Cardiac muscle cell (in vitro differentiated cells and primary cell): ENCODE results near the gene MET. TPM values are rescaled to one million over a fixed set of nuclear protein-coding genes. Genes with fewer than 3 reads are reported as not detected.

ENCODE experiments used
- DNase-seq, 2 donors: peaks; one replicate each; pipeline versions ENCODE4 v3.0.0 to v3.0.0-alpha.2; 2010 to 2017; ENCODE audit warnings: low read depth in 1 of 2, low spot score in 1 of 2
- H3K27ac ChIP-seq: fragments of 200-600 bp; sonication (generic); 2 replicates; pipeline ENCODE4 v1.5.1; 2016
- H3K27me3 ChIP-seq: fragments of 200-600 bp; sonication (generic); 2 replicates; pipeline ENCODE4 v1.6.0; 2016; ENCODE audit warnings: control low read depth
- H3K36me3 ChIP-seq: fragments of 200-600 bp; sonication (generic); 2 replicates; pipeline ENCODE4 v1.5.1; 2016; ENCODE audit warnings: control low read depth
- H3K4me1 ChIP-seq: fragments of 200-600 bp; sonication (generic); 2 replicates; pipeline ENCODE4 v1.8.1; 2017; ENCODE audit warnings: low read depth, mild to moderate bottlenecking, mixed run types
- H3K4me3 ChIP-seq: fragments of 200-600 bp; sonication (generic); 2 replicates; pipeline ENCODE4 v1.5.1; 2016; ENCODE audit warnings: mild to moderate bottlenecking
- H3K9me3 ChIP-seq: fragments of 200-600 bp; sonication (generic); 2 replicates; pipeline ENCODE4 v1.5.1; 2017; ENCODE audit warnings: low read depth, mild to moderate bottlenecking, control low read depth
- polyA plus RNA-seq: library from polyadenylated mRNA; unstranded; fragments of >200 nt; fragmentation: Nextera tagmentation; extraction: Ambion mirVana; gene quantifications from 2 replicates; pipeline ENCODE4 v1.2.1, GENCODE V29; 2016
- total RNA-seq: library from RNA; depleted of rRNA; stranded (reverse); fragments of >200 nt; gene quantifications from 2 replicates; pipeline ENCODE4 v1.2.3, GENCODE V29; 2016
- TF ChIP-seq, protein P1 (sequence below): IDR thresholded peaks from 2 replicates; pipeline ENCODE4 v1.5.1; 2012; ENCODE audit warnings: low read depth, mild to moderate bottlenecking, low read length

MET gene
- total RNA-seq (0.88 and 1.8 TPM in 2 replicates), polyA plus RNA-seq (1.9 and 2.6 TPM in 2 replicates)

DNA sequence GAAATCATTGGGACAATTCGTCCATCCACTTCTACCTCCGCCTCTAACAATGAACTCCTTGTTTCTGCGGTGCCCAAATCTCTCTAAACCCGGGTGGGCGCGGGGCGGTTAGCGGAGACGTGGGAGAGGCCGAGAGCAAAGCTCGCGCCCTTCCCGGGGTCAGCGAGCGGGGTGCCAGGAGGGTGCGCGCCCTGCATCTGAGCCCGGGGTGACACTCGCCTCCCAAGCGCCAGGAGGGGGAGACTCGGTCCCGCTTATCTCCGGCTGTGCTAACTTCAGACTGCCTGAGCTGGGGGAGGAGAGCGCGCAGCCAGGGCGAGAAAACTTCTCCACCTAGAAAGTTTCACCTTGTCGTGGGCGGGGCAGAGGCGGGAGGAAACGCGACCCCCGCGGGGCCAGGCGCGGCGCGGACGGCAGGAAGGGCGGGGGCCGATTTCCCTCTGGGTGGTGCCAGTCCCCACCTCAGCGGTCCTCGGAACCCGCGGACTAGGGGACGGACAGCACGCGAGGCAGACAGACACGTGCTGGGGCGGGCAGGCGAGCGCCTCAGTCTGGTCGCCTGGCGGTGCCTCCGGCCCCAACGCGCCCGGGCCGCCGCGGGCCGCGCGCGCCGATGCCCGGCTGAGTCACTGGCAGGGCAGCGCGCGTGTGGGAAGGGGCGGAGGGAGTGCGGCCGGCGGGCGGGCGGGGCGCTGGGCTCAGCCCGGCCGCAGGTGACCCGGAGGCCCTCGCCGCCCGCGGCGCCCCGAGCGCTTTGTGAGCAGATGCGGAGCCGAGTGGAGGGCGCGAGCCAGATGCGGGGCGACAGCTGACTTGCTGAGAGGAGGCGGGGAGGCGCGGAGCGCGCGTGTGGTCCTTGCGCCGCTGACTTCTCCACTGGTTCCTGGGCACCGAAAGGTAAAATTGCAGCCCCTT lies at the start of gene MET:
TSS of gene MET (plus strand) at position 516 of the 915 bp plus-strand sequence. CDS start 26,889 bp downstream, outside the sequence.
- peaks cover 63% of the 10 kb centered on the region for H3K27me3 ChIP-seq
- H3K4me1 ChIP-seq: no peaks in the 10 kb centered on the region
- H3K9me3 ChIP-seq: no peaks in the 10 kb centered on the region
- no peaks in the 10 kb centered on the region for H3K36me3 ChIP-seq
- no peak within 1 kb of the TSS for H3K27ac ChIP-seq
- H3K4me3 ChIP-seq: peak within 1 kb of the TSS; percentile 67
- DNase-seq: peak; percentile 73 to 80
- TF ChIP-seq, protein P1, sequence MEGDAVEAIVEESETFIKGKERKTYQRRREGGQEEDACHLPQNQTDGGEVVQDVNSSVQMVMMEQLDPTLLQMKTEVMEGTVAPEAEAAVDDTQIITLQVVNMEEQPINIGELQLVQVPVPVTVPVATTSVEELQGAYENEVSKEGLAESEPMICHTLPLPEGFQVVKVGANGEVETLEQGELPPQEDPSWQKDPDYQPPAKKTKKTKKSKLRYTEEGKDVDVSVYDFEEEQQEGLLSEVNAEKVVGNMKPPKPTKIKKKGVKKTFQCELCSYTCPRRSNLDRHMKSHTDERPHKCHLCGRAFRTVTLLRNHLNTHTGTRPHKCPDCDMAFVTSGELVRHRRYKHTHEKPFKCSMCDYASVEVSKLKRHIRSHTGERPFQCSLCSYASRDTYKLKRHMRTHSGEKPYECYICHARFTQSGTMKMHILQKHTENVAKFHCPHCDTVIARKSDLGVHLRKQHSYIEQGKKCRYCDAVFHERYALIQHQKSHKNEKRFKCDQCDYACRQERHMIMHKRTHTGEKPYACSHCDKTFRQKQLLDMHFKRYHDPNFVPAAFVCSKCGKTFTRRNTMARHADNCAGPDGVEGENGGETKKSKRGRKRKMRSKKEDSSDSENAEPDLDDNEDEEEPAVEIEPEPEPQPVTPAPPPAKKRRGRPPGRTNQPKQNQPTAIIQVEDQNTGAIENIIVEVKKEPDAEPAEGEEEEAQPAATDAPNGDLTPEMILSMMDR: peak; percentile 64

DNA sequence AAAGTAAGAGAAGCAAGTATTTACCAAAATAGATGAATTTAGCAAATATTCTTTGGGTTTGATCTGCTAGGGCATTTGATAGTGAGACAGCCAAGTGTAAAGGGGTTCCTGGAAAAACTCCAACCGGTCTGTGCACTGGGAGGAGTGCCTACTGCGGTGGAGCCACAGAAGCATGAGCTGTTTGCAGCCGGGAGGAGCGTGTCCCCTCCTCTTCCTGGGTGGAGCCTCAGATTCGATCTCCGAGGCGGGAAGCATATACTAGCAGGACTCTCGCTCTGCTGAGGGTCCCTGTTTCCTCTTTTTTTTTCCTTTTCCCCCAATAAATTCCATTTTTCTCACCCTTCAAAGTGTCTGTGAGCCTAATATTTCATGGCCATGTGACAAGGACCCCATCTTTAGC lies 45.1 kb upstream of the MET start:
- Histone ChIP-seq H3K4me1 (no peaks in the 10 kb centered on the region), H3K9me3 (no peaks in the 10 kb centered on the region), H3K27me3 (no peaks in the 10 kb centered on the region), H3K27ac (no peak overlapping the region), H3K36me3 (no peaks in the 10 kb centered on the region), H3K4me3 (no peak overlapping the region)
- TF ChIP-seq, protein P1: no peak
- no peak for DNase-seq

DNA sequence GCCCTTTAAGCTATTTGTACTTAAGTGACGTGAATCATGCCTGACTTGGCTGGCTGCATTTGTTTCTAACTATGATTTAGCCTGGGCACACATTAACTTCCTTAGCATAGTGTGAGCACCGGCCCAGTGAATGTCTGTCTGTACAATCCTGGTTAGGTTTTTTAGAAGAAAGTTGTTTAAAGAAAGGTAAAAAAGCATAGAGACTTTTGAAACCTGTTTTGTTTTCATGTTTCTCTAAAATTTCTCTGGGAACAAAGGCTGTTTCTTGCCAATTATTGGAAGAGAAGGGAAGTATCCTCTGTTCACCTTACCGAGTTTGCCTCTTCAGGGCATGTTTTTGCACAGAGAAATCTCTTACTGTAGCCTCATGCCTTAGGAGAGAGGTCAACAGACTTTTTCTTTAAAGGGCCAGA lies 42.9 kb upstream of the MET start:
- Histone ChIP-seq H3K9me3 (no peaks in the 10 kb centered on the region), H3K4me3 (no peak overlapping the region), H3K4me1 (no peaks in the 10 kb centered on the region), H3K27ac (no peak overlapping the region), H3K27me3 (no peaks in the 10 kb centered on the region), H3K36me3 (no peaks in the 10 kb centered on the region)
- no peak for DNase-seq
- TF ChIP-seq, protein P1: no peak

DNA sequence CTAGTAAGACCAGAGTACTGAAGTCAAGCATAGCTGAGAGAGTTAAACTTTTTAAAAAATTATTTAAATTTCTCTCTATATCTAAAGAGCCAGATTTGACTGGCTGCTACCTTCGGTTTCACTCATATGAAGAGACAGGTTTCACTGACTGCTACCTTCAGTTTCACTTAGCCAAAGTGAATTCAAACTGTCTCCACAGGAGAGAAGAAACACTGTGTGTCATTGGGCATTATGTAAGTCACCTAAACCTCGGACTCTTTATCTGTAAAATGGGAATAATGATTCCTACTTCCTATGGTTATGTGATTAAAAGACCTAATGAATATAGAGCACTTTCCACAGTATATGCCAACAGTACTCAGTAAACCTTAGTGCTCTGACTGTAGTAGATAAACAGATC lies 41.6 kb upstream of the MET start:
- H3K27ac ChIP-seq: no peak overlapping the region
- H3K9me3 ChIP-seq: no peaks in the 10 kb centered on the region
- H3K4me3 ChIP-seq: no peak overlapping the region
- H3K36me3 ChIP-seq: no peaks in the 10 kb centered on the region
- no peaks in the 10 kb centered on the region for H3K27me3 ChIP-seq
- H3K4me1 ChIP-seq: no peaks in the 10 kb centered on the region
- TF ChIP-seq, protein P1: no peak
- DNase-seq: no peak

DNA sequence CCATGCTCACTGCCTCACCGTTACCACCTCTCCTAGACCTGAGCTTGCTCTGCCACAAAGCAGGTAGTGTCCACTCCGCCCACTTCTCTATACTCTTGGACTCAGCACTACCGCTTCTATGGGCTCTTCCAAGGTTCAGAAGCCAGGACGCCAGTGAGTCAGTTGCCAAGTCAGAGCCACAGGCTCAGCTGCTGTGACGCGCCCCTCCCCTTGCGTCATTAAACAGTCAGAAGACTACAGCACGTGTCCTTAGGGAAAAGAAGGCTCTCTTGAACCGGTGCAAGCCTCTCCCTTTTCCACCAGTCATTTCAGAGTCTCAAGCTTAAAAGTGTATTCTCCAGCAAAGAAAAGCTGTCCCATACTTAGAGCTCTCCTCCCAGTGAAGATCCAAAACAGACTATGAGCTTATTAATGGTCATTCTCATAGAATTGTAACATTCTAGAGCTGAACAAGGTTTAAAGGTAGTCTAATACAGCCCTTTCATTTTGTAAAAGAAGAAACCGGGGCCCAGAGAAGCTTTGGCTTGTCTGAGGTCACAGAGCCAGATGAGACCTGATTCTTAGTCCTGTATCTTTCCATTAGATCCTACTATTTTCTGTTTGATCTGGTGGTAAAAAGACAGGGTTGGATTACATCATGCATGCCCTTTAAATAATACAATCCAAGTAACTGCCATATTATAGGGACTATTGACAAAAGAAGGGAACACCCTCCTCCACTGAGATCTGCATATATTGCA lies 40.9 kb upstream of the MET start:
- no peaks in the 10 kb centered on the region for H3K36me3 ChIP-seq
- no peaks in the 10 kb centered on the region for H3K9me3 ChIP-seq
- no peaks in the 10 kb centered on the region for H3K27me3 ChIP-seq
- TF ChIP-seq, protein P1: no peak
- H3K27ac ChIP-seq: no peak overlapping the region
- H3K4me3 ChIP-seq: no peak overlapping the region
- peak in 1 of 2 donors; percentile 90 for DNase-seq
- no peaks in the 10 kb centered on the region for H3K4me1 ChIP-seq
